ENCODE data around the gene ZNF532. TPM values are rescaled to one million over a fixed set of nuclear protein-coding genes. Genes with fewer than 3 reads are reported as not detected.
A peak's percentile ranks its signal among the peaks of the same experiment; 100 is the strongest.

Gene ZNF532
- total RNA-seq, 1 experiment from 2014 or later, result 258 TPM

GRCh38 chr18:58937887-58938267 is 73.2 kb downstream of the ZNF532 start:
- Histone ChIP-seq H3K18ac (ENCODE audit: insufficient read length, low read depth, low read length) (no peak overlapping the region), H3K9ac (ENCODE audit: extremely low read depth, insufficient read length, low read length) (no peak overlapping the region), H2BK5ac (ENCODE audit: insufficient read length, low read length) (no peak overlapping the region), H3K4ac (ENCODE audit: low read depth, low read length) (no peak overlapping the region), H3K14ac (ENCODE audit: insufficient read depth, low read length) (no peak overlapping the region), H3K4me2 (ENCODE audit: insufficient read depth, insufficient read length, low read length) (no peak overlapping the region), H3K56ac (ENCODE audit: insufficient read length, low read depth, low read length) (no peak overlapping the region), H4K8ac (replicated peaks; ENCODE audit: insufficient read length, low read depth, low read length) (no peak overlapping the region), H2BK20ac (ENCODE audit: low read depth, low read length, poor library complexity, severe bottlenecking) (no peak overlapping the region), H2AFZ (ENCODE audit: low read length) (no peak overlapping the region), H3K27me3 (ENCODE audit: insufficient read depth, low read length) (no peaks in the 10 kb centered on the region), H3K23ac (ENCODE audit: insufficient read length, low read depth, low read length) (no peak overlapping the region), H4K20me1 (ENCODE audit: control insufficient read depth, insufficient read depth, insufficient read length) (no peaks in the 10 kb centered on the region), H2AK5ac (ENCODE audit: insufficient read length, low read length) (no peak overlapping the region), H3K4me1 (ENCODE audit: insufficient read depth, low read length) (no peaks in the 10 kb centered on the region), H3K9me3 (ENCODE audit: control insufficient read depth, low read depth, low read length) (no peaks in the 10 kb centered on the region), H3K79me1 (ENCODE audit: insufficient read depth, low read depth, low read length, poor library complexity, severe bottlenecking) (no peaks in the 10 kb centered on the region), H3K79me2 (ENCODE audit: insufficient read depth, low read length) (peaks cover 4% of the 10 kb centered on the region; the same call in 1 of the 2 replicates), H3K23me2 (ENCODE audit: insufficient read length, low read depth, low read length, poor library complexity, severe bottlenecking) (no peaks in the 10 kb centered on the region), H2BK12ac (ENCODE audit: insufficient read length, low read depth, low read length) (no peak overlapping the region), H4K91ac (ENCODE audit: insufficient read length, low read depth, low read length) (no peak overlapping the region), H2BK120ac (ENCODE audit: low read depth, low read length, poor library complexity, severe bottlenecking) (no peak overlapping the region), H2BK15ac (ENCODE audit: low read depth, low read length) (no peak overlapping the region), H4K5ac (ENCODE audit: insufficient read length, low read depth, low read length) (no peak overlapping the region), H3K27ac (ENCODE audit: insufficient read length, low read depth, low read length) (no peak overlapping the region), H3T11ph (ENCODE audit: low read length) (no peak overlapping the region)
- Mint-ChIP-seq H3K27me3 (ENCODE audit: low read depth) (no peaks in the 10 kb centered on the region), H3K27ac (peak overlapping the region in 1 of 3 experiments; percentile 45; a peak in 2 of 7 replicates), H3K4me1 (peaks cover 0 to 4% of the 10 kb centered on the region in 2 experiments; a peak in 1 of 4 replicates), H3K4me3 (no peak overlapping the region), H3K9me3 (no peaks in the 10 kb centered on the region), H3K36me3 (ENCODE audit: insufficient read depth in 1 of 3, low read depth in 3 of 3) (peaks cover 58 to 85% (median 79%) of the 10 kb centered on the region in 3 experiments)
- TF ChIP-seq, protein P1, sequence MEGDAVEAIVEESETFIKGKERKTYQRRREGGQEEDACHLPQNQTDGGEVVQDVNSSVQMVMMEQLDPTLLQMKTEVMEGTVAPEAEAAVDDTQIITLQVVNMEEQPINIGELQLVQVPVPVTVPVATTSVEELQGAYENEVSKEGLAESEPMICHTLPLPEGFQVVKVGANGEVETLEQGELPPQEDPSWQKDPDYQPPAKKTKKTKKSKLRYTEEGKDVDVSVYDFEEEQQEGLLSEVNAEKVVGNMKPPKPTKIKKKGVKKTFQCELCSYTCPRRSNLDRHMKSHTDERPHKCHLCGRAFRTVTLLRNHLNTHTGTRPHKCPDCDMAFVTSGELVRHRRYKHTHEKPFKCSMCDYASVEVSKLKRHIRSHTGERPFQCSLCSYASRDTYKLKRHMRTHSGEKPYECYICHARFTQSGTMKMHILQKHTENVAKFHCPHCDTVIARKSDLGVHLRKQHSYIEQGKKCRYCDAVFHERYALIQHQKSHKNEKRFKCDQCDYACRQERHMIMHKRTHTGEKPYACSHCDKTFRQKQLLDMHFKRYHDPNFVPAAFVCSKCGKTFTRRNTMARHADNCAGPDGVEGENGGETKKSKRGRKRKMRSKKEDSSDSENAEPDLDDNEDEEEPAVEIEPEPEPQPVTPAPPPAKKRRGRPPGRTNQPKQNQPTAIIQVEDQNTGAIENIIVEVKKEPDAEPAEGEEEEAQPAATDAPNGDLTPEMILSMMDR (conservative IDR thresholded peaks at IDR 0.05), result no peak
- no CpG with 5 or more reads among the region's 3 CpGs for WGBS (ENCODE audit: extremely low coverage, insufficient read length, low lambda C conversion rate)
- no peak for DNase-seq

All from H9 (cell line).